Osteocyte (in vitro differentiated cells): Measurements from ENCODE around the gene ANKS1B. TPM values are rescaled to one million over a fixed set of nuclear protein-coding genes. Genes with fewer than 3 reads are reported as not detected.

Source experiments
- DNase-seq: peaks from one replicate; pipeline ENCODE4 v3.0.0; 2021; ENCODE audit warnings: mixed read lengths; ENCODE audit not compliant: unreplicated experiment; ENCODE audit errors: extremely low spot score
- H3K27ac Mint-ChIP-seq: one replicate; pipeline ENCODE4 v1.8.0; 2021; ENCODE audit warnings: mild to moderate bottlenecking, mixed read lengths; ENCODE audit not compliant: unreplicated experiment
- H3K27me3 Mint-ChIP-seq: one replicate; pipeline ENCODE4 v1.8.0; 2021; ENCODE audit warnings: mixed read lengths; ENCODE audit not compliant: unreplicated experiment
- H3K36me3 Mint-ChIP-seq: one replicate; pipeline ENCODE4 v1.8.0; 2021; ENCODE audit warnings: mixed read lengths; ENCODE audit not compliant: unreplicated experiment
- H3K4me1 Mint-ChIP-seq: one replicate; pipeline ENCODE4 v1.8.0; 2021; ENCODE audit warnings: mixed read lengths; ENCODE audit not compliant: unreplicated experiment
- H3K4me3 Mint-ChIP-seq: one replicate; pipeline ENCODE4 v1.8.0; 2021; ENCODE audit warnings: mild to moderate bottlenecking, moderate library complexity, mixed read lengths; ENCODE audit not compliant: unreplicated experiment
- H3K9me3 Mint-ChIP-seq: one replicate; pipeline ENCODE4 v1.8.0; 2021; ENCODE audit warnings: mixed read lengths; ENCODE audit not compliant: unreplicated experiment
- CTCF ChIP-seq: fragments of 200-600 bp; sonication (generic); IDR thresholded peaks from 2 replicates; pipeline ENCODE4 v1.5.0; 2021; ENCODE audit warnings: antibody characterized with exemption, mild to moderate bottlenecking, moderate library complexity
- total RNA-seq: library from RNA; stranded (reverse); gene quantifications from 2 replicates; pipeline ENCODE4 v1.2.1, GENCODE V29; 2021

Gene ANKS1B
- total RNA-seq, 1 donor from 2014 or later, result 0.70 TPM

DNA sequence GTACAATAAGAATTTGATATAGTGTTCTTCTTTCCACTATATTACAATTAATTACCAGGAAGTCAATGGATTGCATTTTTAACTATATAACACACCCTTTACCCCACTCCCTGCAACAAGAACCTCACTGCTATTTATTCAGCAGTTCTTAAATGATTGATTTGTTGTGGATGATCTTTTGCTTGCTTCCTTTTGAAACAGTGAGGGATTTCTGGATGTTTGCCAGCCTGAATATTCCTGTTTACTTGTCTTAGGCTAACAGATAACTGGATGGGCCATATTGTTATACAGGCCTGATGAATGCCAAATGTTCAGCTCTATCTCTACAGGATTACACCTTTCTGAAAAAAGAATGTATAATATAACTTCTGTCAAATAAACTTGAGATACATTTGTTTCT lies 842.1 kb downstream of the ANKS1B start:
- Mint-ChIP-seq H3K27ac (no peak overlapping the region), H3K27me3 (peaks cover 3% of the 10 kb centered on the region), H3K4me1 (no peaks in the 10 kb centered on the region), H3K36me3 (no peaks in the 10 kb centered on the region), H3K9me3 (no peaks in the 10 kb centered on the region), H3K4me3 (no peak overlapping the region)
- no peak for DNase-seq
- no peak for TF ChIP-seq CTCF

GRCh38 chr12:99140017-99140720 lies 844.6 kb downstream of the ANKS1B start:
- Mint-ChIP-seq H3K4me3 (no peak overlapping the region), H3K4me1 (no peaks in the 10 kb centered on the region), H3K27ac (no peak overlapping the region), H3K36me3 (no peaks in the 10 kb centered on the region), H3K9me3 (no peaks in the 10 kb centered on the region), H3K27me3 (peaks cover 3% of the 10 kb centered on the region)
- TF ChIP-seq CTCF, result no peak
- no peak for DNase-seq

- H3K36me3 Mint-ChIP-seq, result no peaks in the 10 kb centered on the region
- DNase-seq, result no peak
- no peak overlapping the region for H3K27ac Mint-ChIP-seq
- H3K4me1 Mint-ChIP-seq, result no peaks in the 10 kb centered on the region
- no peak for TF ChIP-seq CTCF
- peaks cover 3% of the 10 kb centered on the region for H3K27me3 Mint-ChIP-seq
- H3K9me3 Mint-ChIP-seq, result no peaks in the 10 kb centered on the region
- H3K4me3 Mint-ChIP-seq, result no peak overlapping the region
Observed at GRCh38 chr12:99138393-99138792, 846.3 kb downstream of the ANKS1B start.

GRCh38 chr12:99137124-99137855 lies 847.4 kb downstream of the ANKS1B start:
- no peak for DNase-seq
- H3K27me3 Mint-ChIP-seq, result peaks cover 3% of the 10 kb centered on the region
- no peak overlapping the region for H3K4me3 Mint-ChIP-seq
- H3K27ac Mint-ChIP-seq, result no peak overlapping the region
- TF ChIP-seq CTCF, result no peak
- no peaks in the 10 kb centered on the region for H3K4me1 Mint-ChIP-seq
- no peaks in the 10 kb centered on the region for H3K36me3 Mint-ChIP-seq
- H3K9me3 Mint-ChIP-seq, result no peaks in the 10 kb centered on the region

GRCh38 chr12:99136516-99136915 lies 848.2 kb downstream of the ANKS1B start:
- peaks cover 3% of the 10 kb centered on the region for H3K27me3 Mint-ChIP-seq
- no peak for TF ChIP-seq CTCF
- DNase-seq, result no peak
- H3K36me3 Mint-ChIP-seq, result no peaks in the 10 kb centered on the region
- no peak overlapping the region for H3K4me3 Mint-ChIP-seq
- H3K9me3 Mint-ChIP-seq, result no peaks in the 10 kb centered on the region
- H3K4me1 Mint-ChIP-seq, result no peaks in the 10 kb centered on the region
- no peak overlapping the region for H3K27ac Mint-ChIP-seq
